Transverse colon (tissue), 4 donors: ENCODE results near the gene PAK1IP1.

ENCODE experiments used
- CTCF ChIP-seq, 5 experiments: fragments of 200-600 bp in 3 of 5; fragments of 450-650 bp in 2 of 5; sonication (generic) in 3 of 5; IDR thresholded peaks; 1 replicate in 2 of 5; 2 replicates in 3 of 5; pipeline ENCODE4 v1.5.1; 2016 to 2017; ENCODE audit warnings: antibody characterized with exemption in 5 of 5, inconsistent platforms in 3 of 5, mild to moderate bottlenecking in 2 of 5, moderate library complexity in 1 of 5
- EP300 ChIP-seq: sonication (generic); formaldehyde crosslinking; IDR thresholded peaks from one replicate; pipeline ENCODE4 v1.6.1; 2017; ENCODE audit warnings: antibody characterized with exemption, low read depth
- POLR2A ChIP-seq: fragments of 450-650 bp; IDR thresholded peaks from one replicate; pipeline ENCODE4 v1.6.1; 2016; ENCODE audit warnings: antibody characterized with exemption, mild to moderate bottlenecking, moderate library complexity
- POLR2AphosphoS5 ChIP-seq, 3 donors: sonication (generic); formaldehyde crosslinking; IDR thresholded peaks; one replicate each; pipeline ENCODE4 v1.6.1; 2016; ENCODE audit warnings: antibody characterized with exemption in 3 of 3

GRCh38 chr6:10659699-10660348 is 34.9 kb upstream of the PAK1IP1 start:
- TF ChIP-seq CTCF (IDR thresholded peaks at IDR 0.05), result no peak
- TF ChIP-seq POLR2AphosphoS5 (IDR thresholded peaks at IDR 0.05), result no peak
- TF ChIP-seq POLR2A, result no peak
- TF ChIP-seq EP300, result no peak
